NCI-H1694 treated with DMSO at 0.1 percent for 48 hours (cell line): Measurements from ENCODE around the gene HTRA3.

Source experiments
- DNase-seq: peaks from one replicate; lab custom pipeline; 2025; lab: John Stamatoyannopoulos, UW

The HTRA3 gene

DNA sequence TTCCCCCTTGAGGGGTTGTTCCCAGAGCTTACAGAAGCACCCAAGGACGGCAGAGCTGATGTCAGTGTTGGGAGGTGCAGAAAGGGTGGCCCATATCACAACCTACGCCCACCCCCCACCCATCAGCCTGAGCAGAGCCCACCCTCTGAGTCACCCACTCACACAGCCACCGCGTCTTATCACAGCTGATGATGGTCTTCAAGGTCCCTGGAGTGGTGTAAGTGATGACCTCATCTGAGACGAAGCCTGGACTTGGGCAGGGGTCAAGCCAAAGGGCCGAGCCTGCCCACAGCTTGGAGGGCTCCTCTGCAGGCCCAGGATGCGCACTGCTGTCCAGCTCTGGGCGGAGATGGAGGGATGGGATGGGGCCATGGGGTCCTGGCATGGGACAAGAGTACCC, 3.0 kb upstream of the HTRA3 start:
- no peak for DNase-seq

DNA sequence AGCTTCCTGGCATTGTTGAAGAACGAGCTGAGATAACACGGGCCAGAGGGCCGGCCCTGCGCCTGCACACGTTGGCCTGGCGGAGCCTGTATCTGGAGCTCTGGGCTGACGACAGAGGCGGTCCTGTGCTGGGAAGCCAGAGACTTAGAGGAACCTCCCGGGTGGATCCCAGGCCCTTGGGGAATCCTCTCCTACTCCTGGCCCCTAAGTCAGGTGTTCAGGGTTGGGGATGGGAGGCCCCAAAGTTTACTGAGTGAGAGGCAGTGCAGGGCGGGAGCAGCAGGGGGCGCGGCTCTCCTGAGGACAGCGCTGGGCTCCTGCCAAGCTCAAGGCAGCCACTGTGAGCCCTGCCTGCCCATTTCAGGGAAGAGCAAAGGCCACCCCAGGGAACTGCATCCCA, 2.5 kb upstream of the HTRA3 start:
- DNase-seq = peak; percentile 32

GRCh38 chr4:8268211-8268610, 1.3 kb upstream of the HTRA3 start:
- DNase-seq = no peak

GRCh38 chr4:8268901-8269534, 536 bp upstream of the HTRA3 start:
- no peak for DNase-seq

GRCh38 chr4:8270418-8270771, 841 bp downstream of the HTRA3 start:
- no peak for DNase-seq

DNA sequence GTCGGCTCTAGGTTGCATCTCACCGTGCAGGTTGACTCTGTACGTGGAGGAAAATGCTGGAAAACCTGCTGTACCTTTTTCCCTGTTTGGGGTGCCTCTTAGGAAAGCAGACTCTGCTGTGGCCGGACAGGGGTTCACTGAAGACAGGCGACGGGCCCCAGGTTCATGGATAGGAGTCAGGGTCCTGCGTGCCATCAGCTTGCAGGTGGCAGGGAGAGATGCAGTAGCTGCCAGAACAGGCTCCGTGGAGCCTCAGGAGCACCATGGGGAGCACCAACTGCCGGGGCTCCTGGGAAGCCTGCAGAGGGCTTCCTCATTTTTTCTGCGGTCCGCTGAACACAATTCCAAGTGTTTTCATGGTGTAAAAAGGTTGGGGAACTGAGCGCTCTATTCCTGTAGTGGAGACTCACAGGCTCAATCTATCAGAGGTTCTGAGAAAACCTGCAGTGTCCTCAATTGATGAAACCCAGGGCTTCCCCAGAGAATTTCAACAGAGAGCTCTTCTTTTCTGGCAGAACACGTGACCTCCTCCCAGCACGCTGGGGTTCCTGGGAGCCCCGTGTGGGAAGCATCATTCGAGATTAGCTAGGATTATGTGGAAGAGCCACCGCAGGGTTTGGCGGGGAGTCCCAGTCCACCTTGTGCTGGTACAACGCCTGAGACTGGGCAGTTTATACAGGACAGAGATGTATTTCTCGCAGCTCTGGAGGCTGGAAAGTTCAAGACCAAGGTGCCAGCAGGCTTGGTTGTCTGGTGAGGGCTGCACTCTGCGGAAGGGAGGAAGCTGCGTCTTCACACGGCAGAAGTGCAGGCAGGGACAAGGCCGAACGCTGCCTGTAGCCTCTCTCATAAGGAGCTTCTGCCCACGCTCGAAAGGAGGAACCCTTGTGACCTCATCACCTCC, 1.6 kb downstream of the HTRA3 start:
- DNase-seq = no peak

DNA sequence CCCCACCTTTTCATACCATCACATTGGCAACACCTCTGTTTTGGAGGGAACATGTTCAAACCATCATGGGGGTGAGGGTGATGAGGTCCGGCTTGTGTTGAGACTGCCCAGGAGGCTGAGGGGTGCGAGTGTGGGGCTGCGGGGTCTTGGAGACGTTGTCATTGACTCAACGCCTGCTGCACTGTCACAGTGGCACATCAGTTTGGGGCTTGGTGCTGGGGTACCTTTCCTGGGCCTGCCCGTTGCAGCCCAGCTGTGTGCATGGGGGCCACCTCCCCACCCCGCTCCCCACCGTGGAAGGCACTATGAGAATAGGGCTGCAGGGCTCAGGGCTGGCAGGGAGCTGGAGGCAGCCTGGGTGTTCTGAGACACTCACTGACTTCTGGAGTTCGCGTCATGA, 2.3 kb downstream of the HTRA3 start:
- DNase-seq = no peak

DNA sequence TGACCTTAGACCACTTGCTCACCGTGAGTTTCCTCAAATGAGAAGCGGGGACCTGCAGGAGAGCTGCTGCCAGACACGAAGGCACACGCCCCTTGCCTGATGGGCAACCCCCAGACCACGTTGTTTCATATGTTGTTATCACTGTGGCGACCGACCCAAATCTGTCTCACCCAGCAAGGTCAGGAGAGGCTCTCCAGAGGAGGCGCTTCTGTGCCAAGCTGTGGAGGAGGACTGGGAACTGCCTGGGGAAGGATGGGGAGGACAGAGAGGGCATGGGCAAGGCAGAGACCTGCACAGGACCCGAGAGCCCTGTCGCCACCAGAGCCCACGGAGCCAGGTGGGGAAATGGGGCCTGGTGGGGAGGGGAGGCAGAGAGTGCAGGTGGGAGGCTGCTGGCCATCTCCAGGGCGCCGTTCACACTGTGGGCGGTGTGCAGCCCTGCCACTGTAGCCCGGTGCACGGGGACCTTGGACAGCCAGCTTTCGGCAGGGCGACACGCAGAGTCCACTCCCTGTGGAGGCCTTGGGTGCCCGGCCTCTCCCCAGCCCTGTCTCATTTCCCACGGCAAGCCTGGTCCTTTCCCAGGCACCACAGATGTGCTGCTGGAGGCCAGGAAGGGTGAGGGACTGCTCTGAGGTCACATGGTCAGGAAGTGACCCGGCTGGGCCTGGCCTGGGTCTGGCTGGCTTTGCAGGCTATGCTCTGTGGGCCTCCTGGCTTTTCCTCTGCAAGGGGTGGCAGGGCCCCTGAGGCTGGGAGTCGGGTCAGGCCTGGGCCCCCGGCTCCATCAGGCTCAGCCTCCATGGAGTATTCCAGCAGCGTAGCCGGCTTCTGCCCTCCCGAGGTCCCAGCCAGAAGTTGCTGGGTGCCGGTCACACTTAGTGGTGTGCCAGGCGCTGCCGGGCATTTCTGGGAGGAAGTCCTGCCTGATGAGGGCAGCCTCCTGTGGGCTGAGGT, 3.2 kb downstream of the HTRA3 start:
- DNase-seq = no peak

GRCh38 chr4:8273450-8273849, 3.9 kb downstream of the HTRA3 start:
- DNase-seq = no peak

- DNase-seq = no peak
Measured at GRCh38 chr4:8274066-8274652, 4.6 kb downstream of the HTRA3 start.

DNA sequence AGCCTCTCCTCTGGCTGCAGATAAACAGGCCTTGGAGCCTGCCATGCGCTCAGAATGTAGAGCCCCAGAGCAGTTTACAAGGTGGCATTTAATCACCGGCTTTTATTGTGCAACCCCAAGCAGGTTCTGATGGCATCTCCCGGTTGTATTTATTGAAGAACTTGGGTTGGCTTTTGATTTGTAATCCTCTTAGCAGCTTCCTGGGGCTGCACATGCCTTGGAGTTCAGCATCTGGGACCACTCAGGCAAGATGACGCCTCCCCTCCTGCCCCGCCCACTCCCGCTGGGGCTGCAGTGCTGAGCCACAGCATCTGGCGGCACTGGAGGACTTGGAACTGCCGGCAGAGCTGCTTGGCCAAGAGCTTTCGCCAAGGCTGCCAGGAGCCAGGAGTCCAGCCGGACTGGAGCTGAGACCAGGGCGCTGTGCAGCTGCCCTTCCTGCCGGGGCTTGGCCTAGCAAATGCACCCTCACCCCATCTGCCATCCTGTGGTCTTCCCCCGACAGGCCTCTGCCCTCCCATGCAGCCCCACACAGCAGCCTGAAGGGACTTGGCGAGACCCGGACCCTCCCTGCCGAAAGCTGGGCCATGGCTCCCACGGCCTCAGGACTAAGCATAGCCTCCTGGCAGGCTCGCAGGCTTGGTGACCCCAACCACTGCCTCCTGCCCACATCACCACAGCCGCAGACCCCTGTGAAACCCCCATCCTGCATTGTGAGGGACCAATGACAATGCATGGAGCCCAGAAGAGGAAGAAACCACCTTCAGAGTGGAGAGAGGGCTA, 5.4 kb downstream of the HTRA3 start:
- peak; percentile 80 for DNase-seq

DNA sequence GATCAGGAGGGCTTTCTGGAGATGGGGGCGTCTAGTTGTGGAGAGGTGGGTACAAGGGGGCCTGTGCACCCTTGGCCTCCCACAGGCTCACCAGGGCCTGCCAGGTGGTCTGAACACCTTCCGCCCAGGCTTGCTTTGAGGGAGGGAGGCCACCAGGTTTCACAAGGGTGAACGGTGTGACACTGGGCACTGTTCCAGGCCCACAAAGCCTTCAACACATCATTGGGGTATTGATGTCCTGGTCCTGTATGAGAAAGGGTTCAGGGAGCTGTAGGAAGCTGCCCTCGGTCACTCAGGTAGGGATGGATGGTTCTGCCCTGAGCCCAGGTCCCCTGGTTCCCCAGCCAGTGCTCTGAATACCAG, 6.0 kb downstream of the HTRA3 start:
- DNase-seq = no peak

DNA sequence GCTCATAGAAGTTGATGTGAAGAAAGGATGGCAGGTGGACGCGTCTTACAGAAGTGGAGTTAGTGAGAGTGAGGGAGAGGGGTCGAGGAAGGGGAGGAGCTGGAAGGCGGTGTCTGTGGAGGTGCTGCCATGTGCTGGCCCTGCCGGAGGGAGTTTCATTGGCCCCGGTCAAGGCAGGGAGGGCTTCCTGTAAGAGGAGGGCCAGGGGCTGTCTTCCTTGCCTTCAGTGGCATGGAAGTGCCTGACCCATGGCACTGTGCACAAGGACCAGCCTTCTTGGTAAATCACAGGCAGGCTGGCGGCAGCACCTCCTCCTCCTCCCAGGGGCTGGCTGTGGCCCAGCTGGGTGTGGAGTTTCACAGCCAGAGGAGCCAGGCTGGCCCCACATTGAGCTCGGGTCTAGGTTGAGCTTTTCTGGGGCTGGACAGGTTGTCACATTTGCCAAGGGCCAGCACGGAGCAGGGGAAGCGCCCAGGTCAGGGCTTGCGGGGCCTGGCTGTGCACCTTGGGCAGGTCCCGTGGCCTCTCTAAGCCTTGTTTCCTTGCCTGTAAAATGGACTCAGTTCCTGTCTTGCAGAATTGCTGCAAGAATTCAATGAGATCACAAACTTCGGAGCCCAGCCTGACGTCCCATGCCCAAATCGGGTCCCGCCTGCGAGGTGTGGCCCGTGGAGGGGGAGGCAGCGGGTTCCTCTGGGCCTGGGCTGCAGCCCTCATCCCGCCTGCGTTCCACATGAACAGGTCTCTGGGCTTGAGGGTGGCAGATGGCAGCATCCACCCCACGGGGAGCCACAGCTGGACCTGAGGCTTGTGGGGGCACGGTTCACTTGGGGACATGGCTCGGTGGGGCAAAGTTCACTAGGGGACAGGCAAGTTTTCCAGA, 7.0 kb downstream of the HTRA3 start:
- peak; percentile 62 for DNase-seq

DNA sequence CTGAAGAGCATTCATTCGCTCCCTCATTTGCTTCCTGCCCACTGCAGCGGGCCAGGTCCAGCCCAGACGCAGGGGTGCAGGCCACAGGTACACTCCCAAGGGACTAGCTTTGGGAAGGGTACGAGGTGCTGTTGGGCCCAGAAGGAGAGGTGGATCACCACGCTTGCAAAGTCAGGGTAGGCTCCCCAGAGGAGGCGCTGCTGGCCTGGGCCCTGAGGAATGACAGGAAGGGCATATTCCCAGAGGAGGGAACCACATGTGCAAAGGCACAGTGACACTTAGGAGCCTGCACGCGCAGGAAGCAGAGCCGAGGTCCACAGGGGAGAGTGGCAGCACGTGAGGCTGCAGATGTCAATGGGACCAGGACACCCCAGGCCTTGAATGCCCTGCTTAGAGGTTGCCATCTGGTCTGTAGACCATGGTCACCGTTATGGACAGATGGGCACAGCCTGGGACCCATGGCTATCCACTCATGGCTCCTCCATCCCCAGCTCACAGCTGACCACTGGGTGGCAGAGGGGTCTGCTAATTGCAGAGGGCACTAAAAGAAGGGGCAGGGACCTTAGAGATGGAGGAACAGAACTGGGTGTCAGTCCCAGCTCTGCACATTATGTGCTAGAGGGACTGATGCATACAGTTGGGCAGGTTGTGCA, 7.9 kb downstream of the HTRA3 start:
- no peak for DNase-seq

- no peak for DNase-seq
Measured at GRCh38 chr4:8278009-8278395, 8.4 kb downstream of the HTRA3 start.

DNA sequence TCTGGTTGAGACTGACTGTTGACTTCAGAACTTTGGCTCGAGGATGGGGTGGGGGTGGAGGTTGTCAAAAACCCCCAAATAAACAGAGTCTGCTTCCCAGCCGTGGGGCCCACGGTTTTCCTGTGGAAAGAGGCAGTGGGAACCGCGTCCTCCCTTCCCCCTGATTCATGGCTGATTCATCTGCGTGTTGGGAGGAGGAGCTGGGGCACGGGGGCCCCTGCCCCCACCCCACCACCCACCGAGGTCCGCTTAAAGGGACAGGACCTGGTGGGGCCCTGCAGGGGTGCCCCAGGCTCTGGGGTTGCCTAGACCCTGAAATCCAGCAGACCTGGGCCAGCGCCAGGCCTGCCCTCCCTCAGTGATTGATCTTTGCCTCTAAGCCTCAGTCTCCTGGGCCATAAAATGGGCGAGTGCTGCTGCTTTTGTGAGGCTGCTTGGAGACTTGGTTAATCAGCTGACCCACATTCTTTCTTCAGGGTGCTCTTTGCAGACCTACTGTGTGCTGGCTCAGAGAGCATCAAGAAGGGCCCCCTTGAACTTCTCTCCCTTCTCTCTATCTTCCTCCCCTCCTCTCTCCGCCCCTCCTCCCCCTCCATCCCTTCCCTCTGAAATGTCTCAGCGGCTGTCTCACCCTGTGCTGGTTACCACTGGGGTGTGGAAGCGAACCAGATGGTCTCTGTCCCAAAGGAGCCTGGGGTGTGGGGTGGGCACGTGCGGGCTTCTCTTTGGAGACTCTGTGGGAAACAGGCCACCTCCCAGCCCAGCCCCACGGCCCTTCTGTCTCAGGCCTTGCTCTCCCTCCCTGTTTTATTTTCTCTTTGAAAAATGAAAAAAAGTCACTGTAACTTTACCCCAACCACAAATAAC, 9.1 kb downstream of the HTRA3 start:
- DNase-seq = peak; percentile 57

DNA sequence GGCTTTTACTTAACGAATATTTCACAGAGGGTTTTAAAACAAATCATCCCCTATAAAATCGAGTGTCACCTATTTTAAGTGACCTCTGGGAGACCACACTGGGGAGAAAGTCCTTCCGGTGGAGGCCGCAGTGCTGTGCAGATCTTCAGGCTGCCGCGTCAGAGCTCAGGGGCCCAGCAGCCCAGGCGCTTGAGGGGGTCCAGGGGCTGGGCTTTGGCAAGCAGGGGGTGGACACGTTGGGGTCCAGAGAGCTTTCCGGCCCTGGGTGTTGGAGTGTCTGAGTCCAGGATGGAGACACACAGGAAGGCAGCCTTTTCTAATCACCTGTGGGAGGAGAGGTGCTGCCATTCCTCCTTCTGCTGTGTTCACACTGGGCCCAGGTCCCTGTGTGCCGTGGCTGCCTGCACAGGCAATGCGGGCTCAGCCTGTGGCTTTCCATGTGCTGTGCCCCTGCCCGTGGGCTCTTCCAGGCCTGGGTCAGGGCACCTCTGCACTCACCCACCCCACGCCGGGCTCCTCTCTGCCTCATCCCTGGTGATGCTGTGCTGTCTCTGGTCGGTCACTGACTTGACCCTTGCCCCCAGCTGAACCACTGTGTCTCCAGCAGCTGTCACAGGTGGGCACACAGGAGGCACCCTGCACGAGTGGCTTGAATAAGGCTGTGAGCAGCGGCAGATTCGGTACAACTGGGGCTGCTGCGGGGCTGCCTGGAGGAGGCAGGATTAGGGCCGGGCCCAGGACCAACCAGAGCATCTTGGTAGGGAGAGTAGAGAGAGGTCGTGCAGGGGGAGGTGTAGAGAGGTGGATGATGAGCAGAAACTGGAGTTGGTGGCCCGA, 10.0 kb downstream of the HTRA3 start:
- DNase-seq = no peak
